Skin epidermis (tissue), 12 donors: ENCODE measurements around the gene KAT8.
A peak's percentile ranks its signal among the peaks of the same experiment; 100 is the strongest.

Experiments used
- H3K27ac ChIP-seq, 21 experiments: fragments of 200-600 bp; sonication (generic) in 11 of 21; one replicate each; pipeline ENCODE4 v1.5.0; 2020; ENCODE audit warnings: mild to moderate bottlenecking in 3 of 21, inconsistent platforms in 2 of 21, moderate library complexity in 2 of 21
- H3K4me3 ChIP-seq, 7 experiments: fragments of 200-600 bp; sonication (generic) in 2 of 7; one replicate each; pipeline ENCODE4 v1.5.0; 2020; ENCODE audit warnings: inconsistent platforms in 2 of 7, mild to moderate bottlenecking in 2 of 7, moderate library complexity in 1 of 7

Gene KAT8

GRCh38 chr16:31117384-31118222 lies at the start of gene KAT8:
KAT8 (plus strand) TSS chr16:31117664; CDS start chr16:31117682, 18 bp downstream.
- peak within 1 kb of the TSS; percentile 56 to 91 (median 72) for H3K4me3 ChIP-seq

GRCh38 chr16:31071861-31072260 lies 45.6 kb upstream of the KAT8 start:
- Histone ChIP-seq H3K4me3 (peak overlapping the region in 4 of 7 experiments; percentile 61 to 97 (median 92)), H3K27ac (peak overlapping the region in 18 of 21 experiments; percentile 87 to 98 (median 96))

More at GRCh38 chr16:31117384-31118222, at the start of gene KAT8:
- peak within 1 kb of the TSS; percentile 85 to 99 (median 95) for H3K27ac ChIP-seq

- peak overlapping the region; percentile 78 to 98 (median 96) for H3K27ac ChIP-seq
- H3K4me3 ChIP-seq: peak overlapping the region; percentile 61 to 97 (median 88)
These were observed 44.8 kb upstream of the KAT8 start for GRCh38 chr16:31072540-31073141.

GRCh38 chr16:31073142-31073969 lies 44.1 kb upstream of the KAT8 start:
- peak overlapping the region; percentile 78 to 98 (median 96) for H3K27ac ChIP-seq

GRCh38 chr16:31073970-31074813 lies 43.3 kb upstream of the KAT8 start, which contains the start of the genes ZNF646 and ZNF668:
ZNF646 (plus strand) TSS chr16:31074422; CDS start chr16:31076325, 1,903 bp downstream.
ZNF668 (minus strand) TSS chr16:31074240; CDS start chr16:31064459, 9,781 bp downstream.
- peak within 1 kb of the TSS; percentile 61 to 97 (median 88) for H3K4me3 ChIP-seq
- peak within 1 kb of the TSS; percentile 78 to 98 (median 96) for H3K27ac ChIP-seq

More at GRCh38 chr16:31073142-31073969, 44.1 kb upstream of the KAT8 start:
- peak overlapping the region; percentile 61 to 97 (median 88) for H3K4me3 ChIP-seq

GRCh38 chr16:31074814-31075183 lies 42.7 kb upstream of the KAT8 start:
- H3K27ac ChIP-seq: peak overlapping the region; percentile 76 to 98 (median 96)
- H3K4me3 ChIP-seq: peak overlapping the region; percentile 61 to 97 (median 88)

GRCh38 chr16:31076319-31076718 lies 41.1 kb upstream of the KAT8 start:
- Histone ChIP-seq H3K4me3 (no peak overlapping the region), H3K27ac (no peak overlapping the region)

GRCh38 chr16:31077024-31077423 lies 40.4 kb upstream of the KAT8 start:
- H3K27ac ChIP-seq: no peak overlapping the region

GRCh38 chr16:31077592-31078396 lies 39.7 kb upstream of the KAT8 start:
- H3K27ac ChIP-seq: no peak overlapping the region
- no peak overlapping the region for H3K4me3 ChIP-seq

More at GRCh38 chr16:31077024-31077423, 40.4 kb upstream of the KAT8 start:
- no peak overlapping the region for H3K4me3 ChIP-seq

- Histone ChIP-seq H3K4me3 (no peak overlapping the region), H3K27ac (no peak overlapping the region)
These were observed 38.7 kb upstream of the KAT8 start for GRCh38 chr16:31078597-31079341.

GRCh38 chr16:31079342-31079944 lies 38.0 kb upstream of the KAT8 start:
- Histone ChIP-seq H3K27ac (no peak overlapping the region), H3K4me3 (no peak overlapping the region)

GRCh38 chr16:31080035-31080629 lies 37.3 kb upstream of the KAT8 start:
- no peak overlapping the region for H3K27ac ChIP-seq
- H3K4me3 ChIP-seq: no peak overlapping the region

GRCh38 chr16:31080756-31081419 lies 36.6 kb upstream of the KAT8 start:
- H3K27ac ChIP-seq: peak overlapping the region in 7 of 21 experiments; percentile 1 to 66 (median 28)

GRCh38 chr16:31081428-31082351 lies 35.8 kb upstream of the KAT8 start:
- peak overlapping the region in 10 of 21 experiments; percentile 1 to 66 (median 38) for H3K27ac ChIP-seq
- no peak overlapping the region for H3K4me3 ChIP-seq

More at GRCh38 chr16:31080756-31081419, 36.6 kb upstream of the KAT8 start:
- H3K4me3 ChIP-seq: no peak overlapping the region
